Progenitor cell of endocrine pancreas (in vitro differentiated cells): Measurements from ENCODE around the gene RAPSN. TPM values are rescaled to one million over a fixed set of nuclear protein-coding genes. Genes with fewer than 3 reads are reported as not detected.

Experiments
- DNase-seq: peaks from one replicate; pipeline ENCODE4 v3.0.0; 2021; ENCODE audit warnings: low spot score; ENCODE audit not compliant: unreplicated experiment
- H3K27ac Mint-ChIP-seq: 2 replicates; pipeline ENCODE4 v1.8.0; 2021; ENCODE audit warnings: mild to moderate bottlenecking, moderate library complexity, mixed read lengths
- H3K27me3 Mint-ChIP-seq: 2 replicates; pipeline ENCODE4 v1.8.0; 2021; ENCODE audit warnings: mixed read lengths
- H3K36me3 Mint-ChIP-seq: 2 replicates; pipeline ENCODE4 v1.8.0; 2022; ENCODE audit warnings: mixed read lengths; ENCODE audit not compliant: insufficient read depth
- H3K4me1 Mint-ChIP-seq: 2 replicates; pipeline ENCODE4 v1.8.0; 2021; ENCODE audit warnings: low read depth, mixed read lengths
- H3K4me3 Mint-ChIP-seq: 2 replicates; pipeline ENCODE4 v1.8.0; 2021; ENCODE audit warnings: low read depth, mild to moderate bottlenecking, moderate library complexity, mixed read lengths
- H3K9me3 Mint-ChIP-seq: 2 replicates; pipeline ENCODE4 v1.8.0; 2021; ENCODE audit warnings: low read depth, mixed read lengths
- CTCF ChIP-seq: fragments of 200-600 bp; sonication (generic); IDR thresholded peaks from one replicate; pipeline ENCODE4 v1.5.0; 2021; ENCODE audit warnings: antibody characterized with exemption, mild to moderate bottlenecking; ENCODE audit not compliant: unreplicated experiment
- total RNA-seq: library from RNA; stranded (reverse); gene quantifications from 2 replicates; pipeline ENCODE4 v1.2.1, GENCODE V29; 2021

The RAPSN gene
- total RNA-seq, 1 donor from 2014 or later: 0.81 TPM

DNA sequence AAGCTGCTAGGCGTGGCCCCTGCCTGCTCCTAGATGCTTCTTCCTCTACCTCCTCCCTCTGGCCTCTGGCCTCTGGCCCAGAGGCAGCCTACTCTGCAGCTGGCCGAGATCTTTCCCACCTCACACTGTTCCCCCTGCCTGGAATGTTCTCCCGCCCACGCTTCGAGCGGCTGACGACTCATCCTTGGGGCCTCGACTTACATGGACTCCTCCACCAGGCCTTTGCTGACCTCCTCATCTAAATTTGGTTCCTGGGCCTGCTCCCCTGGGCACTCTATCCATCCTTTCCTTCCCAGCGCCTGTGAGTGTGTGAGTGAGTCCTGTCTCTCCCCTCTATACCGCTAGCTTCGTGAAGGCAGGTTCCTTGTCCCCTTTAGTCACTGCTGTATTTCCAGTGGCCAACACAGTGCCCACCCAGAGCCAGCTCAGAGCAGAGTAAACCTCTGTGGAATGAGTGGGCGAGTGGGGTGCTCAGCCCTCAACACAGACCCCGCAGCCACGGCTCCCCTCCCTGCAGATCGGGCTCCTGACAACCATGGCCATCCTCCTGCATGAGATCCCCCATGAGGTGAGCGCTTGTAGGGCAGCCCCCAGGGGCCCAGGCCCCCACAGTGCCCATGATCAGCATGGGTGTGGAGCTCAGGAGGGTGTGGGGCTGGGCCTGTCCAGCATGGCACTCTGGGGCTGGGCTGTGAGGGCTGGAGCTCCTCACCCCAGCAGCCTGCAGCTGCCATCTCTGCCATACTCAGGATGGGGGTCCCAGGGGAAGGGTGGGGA lies 34.8 kb downstream of the RAPSN start:
- no peak for DNase-seq
- no peaks in the 10 kb centered on the region for H3K9me3 Mint-ChIP-seq
- no peak overlapping the region for H3K4me3 Mint-ChIP-seq
- no peaks in the 10 kb centered on the region for H3K27me3 Mint-ChIP-seq
- H3K27ac Mint-ChIP-seq: peak overlapping the region; percentile 23
- TF ChIP-seq CTCF: no peak
- H3K36me3 Mint-ChIP-seq: peaks cover 7% of the 10 kb centered on the region
- peaks cover 5% of the 10 kb centered on the region for H3K4me1 Mint-ChIP-seq

DNA sequence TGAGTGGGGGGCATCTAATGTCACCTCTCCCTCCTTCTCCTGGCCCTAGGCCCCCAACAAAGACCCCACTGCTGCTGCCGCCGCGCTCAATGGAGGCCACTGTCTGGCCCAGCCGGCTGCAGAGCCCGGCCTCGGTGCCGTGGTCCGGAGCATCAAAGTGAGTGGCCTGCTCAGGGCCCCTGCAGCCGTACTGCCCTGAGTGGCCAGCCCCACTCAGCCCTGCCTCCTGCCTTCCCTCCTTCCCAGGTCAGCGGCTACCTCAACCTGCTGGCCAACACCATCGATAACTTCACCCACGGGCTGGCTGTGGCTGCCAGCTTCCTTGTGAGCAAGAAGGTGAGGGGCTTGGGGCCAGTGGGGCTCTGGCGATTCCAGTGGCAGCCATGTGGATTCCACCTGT lies 35.6 kb downstream of the RAPSN start:
- Mint-ChIP-seq H3K36me3 (peaks cover 7% of the 10 kb centered on the region), H3K4me1 (peaks cover 7% of the 10 kb centered on the region), H3K9me3 (no peaks in the 10 kb centered on the region), H3K4me3 (no peak overlapping the region), H3K27ac (peak overlapping the region; percentile 23), H3K27me3 (no peaks in the 10 kb centered on the region)
- no peak for DNase-seq
- TF ChIP-seq CTCF: no peak

DNA sequence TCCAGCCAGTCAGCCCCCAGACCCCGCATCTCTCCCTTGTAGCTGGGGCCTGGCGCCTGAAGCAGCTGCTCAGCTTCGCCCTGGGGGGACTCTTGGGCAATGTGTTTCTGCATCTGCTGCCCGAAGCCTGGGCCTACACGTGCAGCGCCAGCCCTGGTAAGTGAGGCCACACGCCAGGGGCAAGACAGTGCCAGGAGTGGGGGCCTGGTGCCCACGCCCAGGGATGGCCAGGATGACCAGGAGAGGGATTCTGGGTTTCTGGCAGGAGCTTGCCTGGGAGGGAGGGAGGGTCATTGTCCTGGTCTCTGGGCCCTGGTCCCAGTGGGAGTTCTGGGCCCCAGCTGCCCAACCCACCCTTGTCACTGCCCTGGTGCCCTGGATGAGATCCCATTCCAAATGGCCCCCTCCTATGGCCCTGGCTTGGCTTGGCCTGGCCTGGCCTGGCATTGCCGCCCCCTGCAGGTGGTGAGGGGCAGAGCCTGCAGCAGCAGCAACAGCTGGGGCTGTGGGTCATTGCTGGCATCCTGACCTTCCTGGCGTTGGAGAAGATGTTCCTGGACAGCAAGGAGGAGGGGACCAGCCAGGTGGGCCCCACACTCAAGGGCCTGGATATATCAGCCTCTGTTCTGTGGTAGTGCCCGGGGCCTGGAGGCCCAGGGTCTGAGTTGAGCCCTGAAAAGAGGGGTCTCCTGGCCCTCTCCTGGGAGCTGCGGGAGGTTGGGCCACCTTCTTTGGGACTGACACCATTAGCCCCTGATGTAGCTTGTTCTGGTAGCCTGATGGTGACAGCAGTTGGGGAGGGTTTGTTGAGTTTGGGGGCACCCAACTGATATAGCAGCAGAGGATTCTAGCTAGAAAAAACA lies 36.8 kb downstream of the RAPSN start:
- Mint-ChIP-seq H3K27ac (no peak overlapping the region), H3K4me1 (peaks cover 12% of the 10 kb centered on the region), H3K36me3 (peaks cover 3% of the 10 kb centered on the region), H3K9me3 (no peaks in the 10 kb centered on the region), H3K27me3 (no peaks in the 10 kb centered on the region), H3K4me3 (no peak overlapping the region)
- TF ChIP-seq CTCF: peak; percentile 72
- peak; percentile 58 for DNase-seq

DNA sequence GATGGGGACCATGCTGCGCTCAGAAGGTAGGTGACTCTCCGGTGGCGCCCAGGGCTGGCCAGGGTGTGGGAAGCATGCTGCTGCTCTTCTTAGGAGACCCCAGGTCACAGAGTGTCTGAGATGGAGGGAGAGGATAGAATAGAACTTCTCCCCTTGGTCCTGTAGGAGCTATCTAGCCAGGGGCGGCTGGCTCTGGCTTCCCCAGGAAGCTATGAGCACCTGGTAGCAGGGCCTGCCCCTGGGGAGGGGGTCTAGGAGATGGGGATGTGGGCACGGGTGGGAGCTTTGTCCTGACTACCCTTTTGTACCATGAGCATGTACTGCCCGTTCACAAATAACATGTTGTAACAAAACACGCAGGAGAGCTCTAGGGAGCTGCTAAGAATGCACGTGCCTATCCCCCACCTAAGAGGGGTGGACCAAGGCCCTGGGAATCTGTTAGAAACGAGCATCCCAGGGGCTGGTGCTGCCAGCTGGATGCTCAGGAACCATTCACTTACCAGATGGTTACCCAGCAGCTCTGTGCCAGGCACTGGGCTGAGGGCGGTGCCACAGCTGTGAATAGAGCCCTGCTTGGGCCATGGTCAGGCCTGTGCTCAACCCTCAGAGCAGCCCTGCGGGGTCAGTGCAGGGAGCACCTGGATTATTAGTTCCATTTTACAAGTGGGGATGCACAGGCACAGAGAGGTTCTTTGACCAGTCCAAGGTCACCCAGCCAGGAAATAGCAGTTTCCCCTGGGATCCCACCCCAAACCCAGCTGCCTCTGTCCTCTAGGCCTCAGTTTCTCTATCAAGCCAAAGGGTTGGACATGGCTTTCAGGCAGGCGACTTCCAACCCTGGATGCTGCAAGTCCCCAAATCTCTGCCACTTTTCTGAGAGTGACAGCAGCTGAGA lies 38.3 kb downstream of the RAPSN start:
- peaks cover 3% of the 10 kb centered on the region for H3K36me3 Mint-ChIP-seq
- H3K27me3 Mint-ChIP-seq: no peaks in the 10 kb centered on the region
- H3K9me3 Mint-ChIP-seq: no peaks in the 10 kb centered on the region
- peaks cover 13% of the 10 kb centered on the region for H3K4me1 Mint-ChIP-seq
- peak overlapping the region; percentile 19 for H3K4me3 Mint-ChIP-seq
- H3K27ac Mint-ChIP-seq: no peak overlapping the region
- DNase-seq: no peak
- TF ChIP-seq CTCF: no peak
